OCI-LY7 (cell line): ENCODE measurements around the gene GRIK1. TPM values are rescaled to one million over a fixed set of nuclear protein-coding genes. Genes with fewer than 3 reads are reported as not detected.

ENCODE experiments used
- BruUV-seq: library from RNA; stranded (reverse); fragments of 400-500 nt; replicated peaks from 2 replicates; lab custom pipeline; 2021; lab: Mats Ljungman, UMichigan
- CTCF ChIA-PET: fragments of 300-600 bp; sonication (Branson Sonifier 250); formaldehyde crosslinking; loops from one replicate; lab custom pipeline; 2022; ENCODE audit warnings: antibody characterized with exemption; ENCODE audit not compliant: unreplicated experiment; lab: Charles Lee
- POLR2A ChIA-PET: fragments of 300-600 bp; sonication (Branson Sonifier 250); formaldehyde crosslinking; loops from one replicate; lab custom pipeline; 2022; ENCODE audit warnings: antibody characterized with exemption; lab: Charles Lee
- DNase-seq: peaks from one replicate; pipeline ENCODE4 v3.0.0-alpha.2; 2015; ENCODE audit warnings: low spot score
- H2AFZ ChIP-seq: fragments of 200-600 bp; sonication (generic), shearing (Covaris generic); 2 replicates; pipeline ENCODE4 v1.6.1; 2014; ENCODE audit warnings: mild to moderate bottlenecking, antibody characterized with exemption, low read length, moderate library complexity
- H3K27ac ChIP-seq: fragments of 200-600 bp; sonication (generic); 2 replicates; pipeline ENCODE4 v1.5.1; 2014; ENCODE audit warnings: mixed run types, low read depth, mild to moderate bottlenecking, moderate library complexity, low read length, inconsistent platforms; ENCODE audit not compliant: poor library complexity, severe bottlenecking
- H3K36me3 ChIP-seq: fragments of 200-600 bp; sonication (generic); 2 replicates; pipeline ENCODE4 v1.6.1; 2014; ENCODE audit warnings: mild to moderate bottlenecking, antibody characterized with exemption, low read length, moderate library complexity, mixed read lengths; ENCODE audit not compliant: insufficient read depth
- H3K4me1 ChIP-seq: fragments of 200-600 bp; sonication (generic); 2 replicates; pipeline ENCODE4 v1.5.1; 2014; ENCODE audit warnings: mild to moderate bottlenecking, low read length; ENCODE audit not compliant: insufficient read depth, poor library complexity, severe bottlenecking
- H3K4me2 ChIP-seq: fragments of 200-600 bp; sonication (generic); 2 replicates; pipeline ENCODE4 v1.6.1; 2014; ENCODE audit warnings: mild to moderate bottlenecking, low read length
- H3K4me3 ChIP-seq: fragments of 200-600 bp; sonication (generic); 2 replicates; pipeline ENCODE4 v1.5.1; 2014; ENCODE audit warnings: mild to moderate bottlenecking, low read depth, low read length; ENCODE audit not compliant: poor library complexity, severe bottlenecking
- H3K79me2 ChIP-seq: fragments of 200-600 bp; sonication (generic); 2 replicates; pipeline ENCODE4 v1.6.1; 2016; ENCODE audit warnings: low read depth, mild to moderate bottlenecking, low read length, moderate library complexity, mixed read lengths; ENCODE audit not compliant: insufficient read depth
- H3K9me2 ChIP-seq: fragments of 200-600 bp; sonication (generic); 2 replicates; pipeline ENCODE4 v1.6.1; 2016; ENCODE audit warnings: mild to moderate bottlenecking, low read length, mixed read lengths; ENCODE audit not compliant: insufficient read depth
- H3K9me3 ChIP-seq: fragments of 200-600 bp; sonication (generic); 2 replicates; pipeline ENCODE4 v1.6.1; 2014; ENCODE audit warnings: mild to moderate bottlenecking, mixed run types, low read length, mixed read lengths
- H4K20me1 ChIP-seq: fragments of 200-600 bp; sonication (generic); 2 replicates; pipeline ENCODE4 v1.6.1; 2014; ENCODE audit warnings: mild to moderate bottlenecking, antibody characterized with exemption, low read length, moderate library complexity, mixed read lengths; ENCODE audit not compliant: insufficient read depth
- EZH2phosphoT487 ChIP-seq: fragments of 200-600 bp; sonication (generic); IDR thresholded peaks from 2 replicates; pipeline ENCODE4 v1.6.1; 2018; ENCODE audit warnings: low read depth, borderline replicate concordance, mild to moderate bottlenecking, mixed run types, antibody characterized with exemption, low read length, moderate library complexity, mixed read lengths
- intact Hi-C: fragments of 100-400 bp; cut with micrococcal nuclease; formaldehyde crosslinking; loops from one replicate; pipeline ENCODE4 v1.10.0; 2022; ENCODE audit not compliant: unreplicated experiment
- total RNA-seq, 2 experiments: library from RNA; depleted of rRNA in 1 of 2; stranded (reverse); fragments of >200 nt in 1 of 2; shearing (Covaris generic) in 1 of 2; gene quantifications; 2 replicates each; pipeline ENCODE4 v1.2.3, GENCODE V29; 2014 to 2022
- TF ChIP-seq, protein P1 (sequence below): fragments of 200-600 bp; sonication (generic); conservative IDR thresholded peaks from 2 replicates; pipeline ENCODE4 v1.5.1; 2014; ENCODE audit warnings: mild to moderate bottlenecking, antibody characterized with exemption, low read length, moderate library complexity, mixed read lengths

GRIK1 gene
- total RNA-seq, 2 experiments from 2014 or later = 4.1 TPM; not detected in 1

- Histone ChIP-seq H3K4me3 (no peak overlapping the region), H3K36me3 (no peaks in the 10 kb centered on the region), H3K4me2 (no peak overlapping the region), H2AFZ (no peak overlapping the region), H3K9me3 (no peaks in the 10 kb centered on the region), H3K79me2 (no peaks in the 10 kb centered on the region), H3K4me1 (no peaks in the 10 kb centered on the region), H3K27ac (no peak overlapping the region), H3K9me2 (no peaks in the 10 kb centered on the region), H4K20me1 (no peaks in the 10 kb centered on the region)
- TF ChIP-seq EZH2phosphoT487 = no peak
- TF ChIP-seq, protein P1, sequence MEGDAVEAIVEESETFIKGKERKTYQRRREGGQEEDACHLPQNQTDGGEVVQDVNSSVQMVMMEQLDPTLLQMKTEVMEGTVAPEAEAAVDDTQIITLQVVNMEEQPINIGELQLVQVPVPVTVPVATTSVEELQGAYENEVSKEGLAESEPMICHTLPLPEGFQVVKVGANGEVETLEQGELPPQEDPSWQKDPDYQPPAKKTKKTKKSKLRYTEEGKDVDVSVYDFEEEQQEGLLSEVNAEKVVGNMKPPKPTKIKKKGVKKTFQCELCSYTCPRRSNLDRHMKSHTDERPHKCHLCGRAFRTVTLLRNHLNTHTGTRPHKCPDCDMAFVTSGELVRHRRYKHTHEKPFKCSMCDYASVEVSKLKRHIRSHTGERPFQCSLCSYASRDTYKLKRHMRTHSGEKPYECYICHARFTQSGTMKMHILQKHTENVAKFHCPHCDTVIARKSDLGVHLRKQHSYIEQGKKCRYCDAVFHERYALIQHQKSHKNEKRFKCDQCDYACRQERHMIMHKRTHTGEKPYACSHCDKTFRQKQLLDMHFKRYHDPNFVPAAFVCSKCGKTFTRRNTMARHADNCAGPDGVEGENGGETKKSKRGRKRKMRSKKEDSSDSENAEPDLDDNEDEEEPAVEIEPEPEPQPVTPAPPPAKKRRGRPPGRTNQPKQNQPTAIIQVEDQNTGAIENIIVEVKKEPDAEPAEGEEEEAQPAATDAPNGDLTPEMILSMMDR = no peak
- intact Hi-C loops = no loop called here
- BruUV-seq = no TSS peak
- ChIA-PET POLR2A (no interaction called here), CTCF (no interaction called here)
- no peak for DNase-seq
These were observed 200.6 kb downstream of the GRIK1 start for GRCh38 chr21:29739176-29739575.

DNA sequence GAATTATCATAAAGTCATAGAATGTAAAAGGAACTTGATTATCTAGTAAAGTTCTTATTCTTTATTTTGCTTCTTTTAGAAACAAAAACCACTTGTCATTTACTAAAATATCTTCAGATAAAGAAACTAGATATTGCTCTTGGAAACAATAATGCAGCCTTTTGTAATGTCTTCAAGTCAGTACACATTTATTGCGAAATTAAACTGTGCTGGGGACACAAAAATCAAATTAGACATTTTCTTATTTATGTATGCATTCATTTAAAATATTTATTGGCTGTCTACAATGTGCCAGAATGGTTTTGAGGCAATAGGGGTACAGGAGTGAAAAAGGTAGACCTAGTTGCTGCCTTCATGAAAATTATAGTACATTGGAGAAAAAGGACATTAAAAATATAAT, 201.1 kb downstream of the GRIK1 start:
- Histone ChIP-seq H3K9me3 (no peaks in the 10 kb centered on the region), H3K4me1 (no peaks in the 10 kb centered on the region), H3K9me2 (no peaks in the 10 kb centered on the region), H3K27ac (no peak overlapping the region), H3K36me3 (no peaks in the 10 kb centered on the region), H3K4me2 (no peak overlapping the region), H4K20me1 (no peaks in the 10 kb centered on the region), H2AFZ (no peak overlapping the region), H3K4me3 (no peak overlapping the region), H3K79me2 (no peaks in the 10 kb centered on the region)
- intact Hi-C loops = no loop called here
- BruUV-seq = no TSS peak
- ChIA-PET POLR2A (no interaction called here), CTCF (no interaction called here)
- no peak for DNase-seq
- no peak for TF ChIP-seq EZH2phosphoT487
- TF ChIP-seq, protein P1 = no peak

DNA sequence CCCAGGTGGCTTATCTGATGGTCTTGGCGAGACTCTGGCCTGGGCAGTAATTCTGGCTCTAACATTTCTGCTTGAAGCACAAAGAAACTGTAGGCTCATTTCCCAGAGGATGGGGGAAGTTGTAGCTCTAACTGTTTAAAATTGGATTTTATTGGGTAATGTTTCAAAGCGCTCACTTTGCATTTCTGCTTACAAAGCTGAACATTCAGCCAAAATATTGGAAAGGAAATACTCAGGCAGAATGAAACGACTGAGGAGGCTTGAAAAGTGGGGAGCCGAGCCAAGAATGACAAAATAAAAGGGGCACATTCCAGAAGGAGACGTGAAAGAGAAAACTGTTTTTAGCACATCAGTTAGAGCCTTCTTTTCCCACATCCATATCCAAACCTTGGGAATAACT, 202.6 kb downstream of the GRIK1 start:
- no peaks in the 10 kb centered on the region for H3K36me3 ChIP-seq
- no peak overlapping the region for H3K4me3 ChIP-seq
- no TSS peak for BruUV-seq
- no peak for TF ChIP-seq EZH2phosphoT487
- TF ChIP-seq, protein P1 = no peak
- H3K4me1 ChIP-seq = no peaks in the 10 kb centered on the region
- H3K79me2 ChIP-seq = no peaks in the 10 kb centered on the region
- CTCF ChIA-PET = no interaction called here
- no peak overlapping the region for H3K27ac ChIP-seq
- no peaks in the 10 kb centered on the region for H4K20me1 ChIP-seq
- no peak overlapping the region for H3K4me2 ChIP-seq
- intact Hi-C loops = no loop called here
- H3K9me2 ChIP-seq = no peaks in the 10 kb centered on the region
- H3K9me3 ChIP-seq = no peaks in the 10 kb centered on the region
- POLR2A ChIA-PET = interaction anchor here (0.5 to 0.8 kb wide), 2 partner anchors 12 to 19 kb away, joined by 3 read pairs; no protein-coding TSS in a partner anchor
- DNase-seq = no peak
- H2AFZ ChIP-seq = no peak overlapping the region
